Gastrocnemius medialis (tissue), 4 donors: Measurements from ENCODE around the gene FKRP. TPM values are rescaled to one million over a fixed set of nuclear protein-coding genes. Genes with fewer than 3 reads are reported as not detected.
"Not testable (repeated sequence)": the region's sequence is repeated elsewhere in the genome, so short reads cannot be mapped to it uniquely, and the experiment has no call there.

Experiments used
- ATAC-seq, 2 donors: fragments of 150-250 bp; one replicate each; pipeline ENCODE4 v1.9.1; 2016
- DNase-seq, 2 donors: peaks; one replicate each; pipeline ENCODE4 v3.0.0-alpha.2; 2019
- H3K27ac ChIP-seq, 4 donors: fragments of 200-600 bp; sonication (generic); 1 replicate in 1 of 4; 2 replicates in 3 of 4; pipeline ENCODE4 v1.5.1; 2016 to 2018; ENCODE audit warnings: mild to moderate bottlenecking in 2 of 4, moderate library complexity in 1 of 4
- H3K27me3 ChIP-seq, 3 donors: fragments of 200-600 bp; sonication (generic) in 2 of 3; 1 replicate in 1 of 3; 2 replicates in 2 of 3; pipeline versions ENCODE4 v1.5.1 to v1.6.0; 2016 to 2019; ENCODE audit warnings: mild to moderate bottlenecking in 1 of 3, moderate library complexity in 1 of 3
- H3K36me3 ChIP-seq, 2 donors: fragments of 200-600 bp; sonication (generic) in 1 of 2; one replicate each; pipeline ENCODE4 v1.5.1; 2017 to 2018
- H3K4me1 ChIP-seq, 2 donors: fragments of 200-600 bp; sonication (generic) in 1 of 2; one replicate each; pipeline ENCODE4 v1.5.1; 2016 to 2017; ENCODE audit warnings: mild to moderate bottlenecking in 2 of 2
- H3K4me3 ChIP-seq, 4 donors: fragments of 200-600 bp; sonication (generic) in 3 of 4; 1 replicate in 1 of 4; 2 replicates in 3 of 4; pipeline ENCODE4 v1.5.1; 2016 to 2019; ENCODE audit warnings: mild to moderate bottlenecking in 2 of 4
- H3K9me3 ChIP-seq, 3 donors: fragments of 200-600 bp; sonication (generic) in 2 of 3; 1 replicate in 1 of 3; 2 replicates in 2 of 3; pipeline ENCODE4 v1.5.1; 2016 to 2019
- CTCF ChIP-seq, 5 experiments: fragments of 450-650 bp in 3 of 5; fragments of 200-600 bp in 2 of 5; sonication (generic) in 2 of 5; IDR thresholded peaks in 4 of 5; conservative IDR thresholded peaks in 1 of 5; 1 replicate in 4 of 5; 2 replicates in 1 of 5; pipeline ENCODE4 v1.5.1; 2016 to 2019; ENCODE audit warnings: antibody characterized with exemption in 5 of 5, mild to moderate bottlenecking in 3 of 5, moderate library complexity in 3 of 5
- POLR2A ChIP-seq, 2 donors: fragments of 450-650 bp; IDR thresholded peaks; one replicate each; pipeline ENCODE4 v1.6.1; 2017; ENCODE audit warnings: antibody characterized with exemption in 2 of 2, mild to moderate bottlenecking in 2 of 2, moderate library complexity in 2 of 2
- in situ Hi-C, 4 donors: fragments of 200-750 bp; cut with MboI; loops; one replicate each; pipeline versions ENCODE4 v1.15.0 to v1.8.0; 2017; ENCODE audit warnings: low sequenced_read_pairs in 4 of 4
- intact Hi-C: fragments of 100-400 bp; cut with DNase I; formaldehyde crosslinking; loops from one replicate; pipeline ENCODE4 v1.15.1; 2023; ENCODE audit warnings: low total_unique reads
- total RNA-seq, 4 donors: library from RNA; depleted of rRNA; stranded (reverse); fragments of >200 nt; gene quantifications; one replicate each; pipeline versions ENCODE4 v1.1.0 to v1.2.3, GENCODE V29; 2016

Gene FKRP
- total RNA-seq, 4 donors from 2014 or later = 16.5 to 23.0 (median 18.9) TPM

- no peaks in the 10 kb centered on the region for H3K9me3 ChIP-seq
- in situ Hi-C loops = loop anchor here in 2 of 4 donors (25.0 kb wide), 1 partner anchor 214 kb away; no protein-coding TSS in a partner anchor
- peaks cover 0 to 4% (median 0%) of the 10 kb centered on the region in 3 donors for H3K27me3 ChIP-seq
- H3K36me3 ChIP-seq = peaks cover 0 to 9% of the 10 kb centered on the region in 2 donors
- no peak for TF ChIP-seq POLR2A (IDR thresholded peaks at IDR 0.05)
- no peak for TF ChIP-seq CTCF (IDR thresholded peaks at IDR 0.05 in 4 of 5, conservative IDR thresholded peaks at IDR 0.05 in 1 of 5)
- H3K4me3 ChIP-seq = no peak overlapping the region
- DNase-seq (no peak), ATAC-seq (no peak)
- intact Hi-C loops = no loop called here
- H3K4me1 ChIP-seq = no peaks in the 10 kb centered on the region
- H3K27ac ChIP-seq = no peak overlapping the region
Measured at GRCh38 chr19:46773018-46773399, 27.2 kb downstream of the FKRP start.

- Histone ChIP-seq H3K27ac (no peak overlapping the region), H3K4me1 (no peaks in the 10 kb centered on the region), H3K27me3 (peaks cover 0 to 4% (median 0%) of the 10 kb centered on the region in 3 donors), H3K9me3 (no peaks in the 10 kb centered on the region), H3K4me3 (no peak overlapping the region), H3K36me3 (peaks cover 0 to 9% of the 10 kb centered on the region in 2 donors)
- no peak for TF ChIP-seq POLR2A (IDR thresholded peaks at IDR 0.05)
- TF ChIP-seq CTCF (IDR thresholded peaks at IDR 0.05 in 4 of 5, conservative IDR thresholded peaks at IDR 0.05 in 1 of 5) = no peak
- no peak for DNase-seq
- intact Hi-C loops = no loop called here
- ATAC-seq = no peak
- in situ Hi-C loops = no loop called here
Measured at GRCh38 chr19:46775642-46776258, 29.9 kb downstream of the FKRP start.

GRCh38 chr19:46776927-46777911 is 31.4 kb downstream of the FKRP start:
- no peak for TF ChIP-seq POLR2A (IDR thresholded peaks at IDR 0.05)
- no peak for TF ChIP-seq CTCF (IDR thresholded peaks at IDR 0.05 in 4 of 5, conservative IDR thresholded peaks at IDR 0.05 in 1 of 5)
- no peak for DNase-seq
- Histone ChIP-seq H3K4me3 (no peak overlapping the region), H3K9me3 (no peaks in the 10 kb centered on the region), H3K27ac (no peak overlapping the region), H3K27me3 (peaks cover 0 to 4% (median 0%) of the 10 kb centered on the region in 3 donors), H3K4me1 (no peaks in the 10 kb centered on the region), H3K36me3 (peaks cover 0 to 9% of the 10 kb centered on the region in 2 donors)
- ATAC-seq = no peak
- intact Hi-C loops = no loop called here
- in situ Hi-C loops = no loop called here

- DNase-seq, H3K9me3 ChIP-seq, H3K4me3 ChIP-seq, H3K4me1 ChIP-seq, ATAC-seq, H3K27me3 ChIP-seq, H3K36me3 ChIP-seq, intact Hi-C loops, in situ Hi-C loops, H3K27ac ChIP-seq: not testable (repeated sequence)
Measured at GRCh38 chr19:46777956-46778645, 32.2 kb downstream of the FKRP start.
